NCI-H1092 (cell line): ENCODE measurements around the gene TMCO4.

ENCODE experiments used
- DNase-seq: peaks from one replicate; lab custom pipeline; 2025; lab: John Stamatoyannopoulos, UW

Gene TMCO4

DNA sequence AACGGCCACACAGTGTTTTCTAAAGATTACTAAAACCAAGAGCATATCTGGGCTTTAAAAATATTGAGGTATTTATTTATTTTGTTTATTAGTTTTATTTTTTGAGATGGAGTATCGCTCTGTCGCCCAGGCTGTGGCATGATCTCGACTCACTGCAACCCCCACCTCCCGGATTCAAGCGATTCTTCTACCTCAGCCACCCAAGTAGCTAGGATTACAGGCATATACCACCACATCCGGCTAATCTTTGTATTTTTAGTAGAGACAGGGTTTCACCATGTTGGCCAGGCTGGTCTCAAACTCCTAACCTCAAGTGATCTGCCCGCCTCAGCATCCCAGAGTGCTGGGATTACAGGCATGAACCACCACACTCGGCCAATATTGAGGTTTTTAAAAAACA is 23.9 kb downstream of the TMCO4 start:
- DNase-seq, result no peak

DNA sequence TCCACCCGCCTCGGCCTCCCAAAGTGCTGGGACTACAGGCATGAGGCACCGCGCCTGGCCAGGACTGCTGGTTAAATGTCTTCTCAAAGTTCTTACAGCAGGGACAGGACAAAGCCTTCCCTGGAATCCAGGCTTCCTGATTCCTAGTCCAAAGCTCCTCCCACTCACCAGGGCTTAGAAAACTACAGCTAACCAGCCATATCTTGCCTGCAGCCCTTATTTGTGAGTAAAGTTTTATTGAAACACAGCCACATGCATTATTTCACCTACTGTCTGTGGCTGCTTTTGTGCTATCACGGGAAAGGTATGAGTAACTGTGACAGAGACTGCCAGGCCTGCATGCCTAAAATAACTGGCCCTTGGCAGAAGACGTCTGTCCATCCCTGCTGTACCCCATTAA is 24.4 kb downstream of the TMCO4 start:
- no peak for DNase-seq

DNA sequence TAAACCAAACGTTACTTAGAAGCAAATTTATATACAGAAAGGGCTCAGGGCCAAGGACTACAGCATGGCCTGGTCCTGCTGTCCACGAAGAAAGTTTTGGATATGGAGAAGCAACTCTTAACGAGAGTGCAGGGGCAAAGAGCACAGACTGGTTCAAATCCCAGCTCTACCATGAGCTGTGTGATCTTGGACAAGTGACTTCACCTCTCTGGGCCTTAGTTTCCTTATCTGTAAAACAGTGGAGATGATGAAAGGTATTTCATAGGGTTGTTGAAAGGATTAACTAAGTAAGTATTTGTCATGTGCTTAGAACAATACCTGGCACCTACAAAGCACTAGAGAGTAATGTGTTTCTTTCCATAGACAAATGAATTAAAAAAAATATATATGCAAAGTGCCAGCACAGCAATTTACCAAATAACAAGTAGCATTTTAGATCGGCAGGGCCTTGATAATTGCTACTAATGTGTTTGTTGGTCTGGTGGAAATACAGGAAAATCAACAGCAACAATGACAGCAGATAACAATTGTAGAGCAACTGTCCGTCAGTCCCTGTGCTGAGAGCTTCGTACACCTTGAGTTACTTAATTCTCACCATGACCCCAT is 25.4 kb downstream of the TMCO4 start:
- DNase-seq, result no peak

DNA sequence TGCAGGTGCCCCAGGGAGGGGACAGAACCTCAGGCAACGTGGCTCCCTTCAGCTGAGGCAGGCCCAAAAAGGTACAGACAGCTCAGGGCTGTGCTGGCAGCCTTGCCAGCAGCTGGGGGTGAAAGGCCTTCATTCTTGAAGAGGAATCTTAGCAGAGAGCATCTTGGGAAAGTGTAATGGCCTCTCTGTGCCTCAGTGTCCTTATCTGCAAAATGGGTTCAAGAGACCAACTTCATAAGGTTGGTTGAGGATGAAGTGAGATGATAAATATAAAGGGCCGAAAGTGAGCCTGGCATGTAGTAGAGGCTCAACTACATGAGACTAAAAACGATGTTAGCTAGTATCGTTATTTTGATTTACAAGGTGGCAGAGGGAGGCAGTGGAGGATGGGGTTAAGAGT is 26.2 kb downstream of the TMCO4 start:
- no peak for DNase-seq

DNA sequence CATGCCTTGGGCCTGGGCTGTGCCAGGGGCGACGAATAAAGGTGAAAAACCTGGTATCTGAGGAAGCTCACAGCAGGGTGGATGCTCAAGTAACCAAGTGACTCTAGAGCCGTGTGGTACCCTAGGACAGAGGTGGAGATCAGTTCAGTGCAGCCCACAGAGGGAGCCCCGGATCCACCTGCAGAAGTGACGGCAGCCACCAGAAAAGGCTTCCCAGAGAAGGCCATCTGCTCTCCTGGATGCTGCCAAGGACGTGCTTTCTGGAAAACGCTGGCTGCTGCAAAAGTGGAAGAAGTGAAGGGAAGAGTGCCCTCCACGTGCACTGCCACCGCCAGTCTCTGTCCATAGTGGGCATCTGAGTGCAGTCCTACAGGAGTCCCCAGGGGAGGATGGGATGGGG is 27.7 kb downstream of the TMCO4 start:
- DNase-seq, result no peak

DNA sequence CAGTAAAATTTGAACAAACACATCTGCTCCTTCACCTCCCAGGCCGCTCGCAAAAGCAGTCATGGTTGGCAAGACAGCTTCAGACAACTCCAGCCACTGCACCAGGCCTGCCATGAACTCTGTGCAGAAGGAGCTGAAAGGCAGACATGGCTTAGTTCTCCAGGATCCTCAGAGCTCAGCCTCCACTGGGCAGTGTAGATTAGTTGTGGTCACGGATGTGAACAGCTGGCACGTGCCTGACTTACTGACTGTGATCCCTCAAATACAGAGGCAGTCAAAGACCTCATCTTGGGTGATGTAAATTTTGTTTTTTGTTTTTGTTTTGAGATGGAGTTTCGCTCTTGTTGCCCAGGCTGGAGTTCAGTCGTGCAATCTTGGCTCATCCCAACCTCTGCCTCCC is 28.4 kb downstream of the TMCO4 start:
- DNase-seq, result no peak

DNA sequence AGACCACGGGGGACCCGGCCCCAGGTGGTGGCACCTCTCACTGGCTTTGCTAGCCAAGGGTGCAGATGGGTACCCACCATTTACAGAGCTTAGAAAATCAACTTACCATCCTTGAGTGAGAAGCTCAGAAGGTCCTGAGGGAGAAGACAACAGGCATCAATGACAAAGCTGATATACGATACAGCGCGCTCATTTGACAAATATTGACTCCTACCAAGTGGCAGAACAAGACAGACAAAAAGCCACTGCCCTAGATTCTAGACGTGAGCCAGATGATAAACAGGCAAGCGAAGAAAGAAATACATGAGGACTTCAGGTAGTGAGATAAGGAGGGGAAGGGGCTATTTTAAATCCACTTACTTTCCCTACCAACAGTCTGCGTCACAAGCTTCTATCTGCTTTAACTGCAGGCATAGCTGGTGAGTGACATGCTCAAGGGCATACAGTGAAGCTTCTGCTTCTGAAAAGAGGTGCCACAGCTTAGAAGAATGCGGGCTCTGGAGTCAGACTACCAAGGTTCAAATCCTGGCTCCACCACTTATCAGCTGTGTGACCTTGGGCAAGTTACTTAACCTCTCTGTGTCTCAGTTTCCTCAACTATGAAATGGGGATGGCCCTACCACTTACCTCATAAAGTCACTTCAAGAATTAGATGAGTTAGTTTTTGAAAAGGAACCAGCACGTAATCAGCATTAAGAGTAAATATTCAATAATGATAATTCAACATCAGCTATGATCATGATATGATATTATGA is 29.1 kb downstream of the TMCO4 start:
- no peak for DNase-seq

DNA sequence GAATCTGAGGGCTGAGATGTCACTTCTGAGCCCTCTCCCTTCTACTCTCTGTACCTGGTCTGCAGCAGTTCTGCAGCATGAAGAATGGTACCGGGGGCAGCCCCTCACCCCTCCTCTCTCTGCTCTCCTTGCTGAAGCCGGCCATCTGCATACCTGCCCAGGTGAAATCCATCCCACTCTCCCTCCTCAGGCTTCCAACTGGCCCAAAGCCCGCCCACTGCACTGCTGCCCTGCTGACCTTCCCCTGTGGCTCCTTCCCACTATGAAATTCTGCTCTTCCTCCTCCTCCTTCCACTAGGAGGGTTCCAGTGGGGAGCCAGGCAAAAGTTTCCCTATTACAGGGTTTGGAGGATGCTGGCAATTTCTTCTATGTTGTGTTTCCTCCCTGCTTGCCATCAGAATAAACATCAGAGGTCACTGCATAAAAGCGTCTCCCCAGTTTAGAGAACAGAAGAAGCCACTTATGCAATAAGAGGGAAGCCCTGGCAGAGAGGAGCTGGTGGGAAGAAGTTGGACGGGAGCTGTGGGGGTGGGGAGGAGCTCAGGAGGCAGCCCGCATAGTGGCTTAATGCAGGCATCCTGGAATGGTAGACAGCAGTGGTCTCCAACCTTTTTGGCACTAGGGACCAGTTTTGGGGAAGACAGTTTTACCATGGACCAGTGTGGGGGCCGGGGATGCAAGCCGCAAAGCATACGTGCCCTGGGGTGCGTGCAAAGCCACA is 30.3 kb downstream of the TMCO4 start:
- no peak for DNase-seq

DNA sequence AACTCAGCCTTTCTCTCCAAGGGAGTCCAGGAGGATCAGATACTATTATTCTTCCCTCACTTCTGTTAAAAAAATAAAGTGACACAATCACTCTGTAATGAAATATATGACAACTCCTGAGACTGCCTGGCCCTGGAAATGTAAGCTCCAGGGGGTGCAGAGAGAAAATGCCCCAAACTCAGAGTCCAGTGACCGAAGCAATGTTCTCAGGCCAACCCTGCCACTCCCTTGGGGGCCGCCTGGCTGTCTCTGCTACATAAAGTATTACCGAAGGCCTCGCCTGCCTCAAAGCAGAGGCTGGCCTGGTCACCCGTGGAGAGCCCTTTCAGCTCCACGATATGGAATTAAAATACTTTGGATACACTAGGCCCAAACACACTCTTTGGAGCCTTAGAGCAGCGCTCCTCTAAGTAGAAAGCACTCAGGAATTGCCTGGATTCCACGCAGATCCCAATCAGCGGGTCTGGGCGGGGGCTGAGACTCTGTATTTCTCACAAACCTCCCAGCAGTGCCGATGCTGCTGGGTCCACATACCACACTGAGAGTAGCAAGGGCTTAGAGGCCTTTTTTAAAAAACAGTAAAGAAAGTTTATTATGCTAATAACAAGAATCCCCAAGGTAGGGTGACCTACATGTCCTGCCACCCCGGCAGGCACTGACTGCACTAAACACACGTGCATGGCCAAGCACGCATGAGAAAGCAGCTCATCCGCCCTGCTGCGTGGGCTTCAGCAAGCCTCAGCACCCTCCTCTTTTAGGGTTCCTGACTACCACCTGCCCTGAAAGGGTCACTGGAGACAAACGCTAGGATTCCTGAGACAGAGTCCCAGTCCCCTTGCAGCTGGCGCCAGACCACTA is 31.1 kb downstream of the TMCO4 start:
- DNase-seq, result no peak

DNA sequence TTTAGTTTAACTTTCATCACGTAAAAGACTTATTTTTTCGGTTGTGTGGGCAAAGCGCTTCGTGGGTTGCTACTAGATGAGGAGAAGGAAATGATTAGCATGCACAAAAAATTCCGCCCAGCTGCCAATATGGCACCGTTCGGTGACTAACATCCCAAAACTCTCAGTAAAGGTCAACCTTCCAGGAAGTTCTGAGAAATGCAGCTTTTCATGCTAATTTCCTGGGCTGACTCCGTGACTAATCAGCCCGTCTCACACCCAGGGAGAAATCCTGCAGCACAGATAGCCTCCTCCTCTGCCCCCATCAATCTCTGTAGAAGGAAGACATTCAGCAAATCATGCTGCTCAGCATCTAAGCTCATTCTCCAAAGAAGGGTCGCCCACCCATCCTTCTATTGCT is 34.1 kb downstream of the TMCO4 start:
- DNase-seq, result no peak

DNA sequence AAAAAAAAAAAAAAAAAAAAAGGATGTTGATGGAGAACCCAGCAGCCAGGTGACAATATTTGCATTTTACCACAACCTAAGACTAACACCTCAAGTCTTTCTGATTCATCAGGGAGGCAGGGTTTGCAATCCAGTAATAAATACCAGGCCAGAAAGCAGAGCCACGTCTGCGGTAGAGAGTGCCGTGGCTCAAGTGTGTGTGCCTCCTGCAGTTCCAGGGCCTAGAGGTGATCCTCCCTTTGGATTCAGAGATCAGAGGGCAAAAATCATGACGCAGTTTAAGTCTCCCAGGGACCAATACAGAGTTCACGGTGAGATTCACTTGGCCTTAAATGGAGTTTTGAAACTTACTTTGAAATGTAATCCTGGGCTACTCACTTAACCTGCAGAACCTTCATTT is 34.9 kb downstream of the TMCO4 start:
- DNase-seq, result no peak

DNA sequence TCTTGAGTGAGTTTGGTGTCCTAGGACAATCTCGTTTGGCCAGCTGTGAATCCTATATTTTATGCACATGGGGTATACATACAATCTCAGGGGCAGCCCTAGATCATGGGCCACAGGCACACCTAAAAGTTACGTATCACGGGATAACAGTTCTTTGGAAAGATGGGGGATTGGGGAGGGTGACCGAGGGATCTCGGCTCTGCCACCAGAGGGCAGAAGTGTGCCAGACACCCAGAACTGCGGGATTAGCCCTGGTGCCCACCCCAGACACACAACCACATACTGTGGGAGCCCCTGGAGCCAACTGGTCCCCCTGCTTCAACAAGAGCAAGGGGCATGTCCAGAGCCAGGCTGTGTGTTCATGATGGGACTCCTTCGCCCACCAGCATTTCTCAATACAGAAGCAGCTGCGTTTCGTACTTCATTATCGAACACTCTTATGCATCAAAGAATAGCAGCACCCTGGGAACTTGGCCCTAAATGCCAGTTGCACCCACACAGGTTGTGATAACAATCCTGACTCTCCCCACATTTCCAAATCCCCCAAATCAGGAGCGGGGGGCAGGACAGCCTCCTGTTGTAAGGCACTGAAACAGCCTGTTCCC is 37.4 kb downstream of the TMCO4 start:
- no peak for DNase-seq

DNA sequence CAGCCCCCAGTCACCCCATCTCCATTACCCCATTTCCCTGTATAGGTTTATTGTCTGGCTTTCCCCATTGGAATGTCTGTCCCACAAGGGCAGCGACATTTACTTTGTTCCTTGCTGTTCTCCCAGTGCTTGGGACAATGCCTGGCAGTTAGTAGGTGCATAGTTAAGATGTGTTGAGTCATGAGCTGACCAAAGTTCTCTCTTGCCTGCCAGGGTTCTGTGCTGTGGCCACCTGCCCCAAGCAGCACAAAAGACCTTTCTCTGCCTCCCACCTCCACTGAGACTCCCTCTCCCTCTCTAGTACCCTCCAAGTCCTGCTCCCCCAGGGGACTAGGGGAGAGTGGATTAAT is 40.0 kb downstream of the TMCO4 start:
- DNase-seq, result no peak

DNA sequence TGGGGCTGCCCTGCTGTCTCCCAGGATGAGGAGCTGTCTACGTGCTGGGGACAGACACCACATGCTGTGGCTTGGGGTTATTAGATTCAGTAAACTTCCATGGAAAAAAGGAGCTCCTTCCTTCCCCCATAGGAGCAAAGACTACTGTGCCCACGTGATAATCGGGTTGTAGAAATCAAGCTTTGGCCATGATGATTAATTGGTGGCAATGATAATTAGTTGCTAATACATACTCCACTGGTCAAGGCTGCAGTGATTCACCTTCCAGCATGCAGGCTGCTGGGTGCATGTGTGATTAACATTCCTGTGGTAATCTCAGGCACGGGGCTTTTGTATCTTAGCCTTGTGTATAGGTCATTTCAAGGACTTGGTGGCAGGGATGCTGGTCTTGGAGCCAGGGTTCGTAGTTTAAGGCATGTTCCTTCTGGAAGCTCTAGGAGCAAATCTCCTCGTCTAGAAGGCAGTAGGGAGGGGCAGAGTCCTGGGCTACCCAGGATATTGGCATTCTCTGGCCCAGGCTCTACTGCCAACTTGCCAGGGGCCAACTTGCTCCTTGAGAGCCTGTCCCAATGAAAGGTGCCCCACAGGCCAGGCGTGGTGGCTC is 41.4 kb downstream of the TMCO4 start:
- no peak for DNase-seq

DNA sequence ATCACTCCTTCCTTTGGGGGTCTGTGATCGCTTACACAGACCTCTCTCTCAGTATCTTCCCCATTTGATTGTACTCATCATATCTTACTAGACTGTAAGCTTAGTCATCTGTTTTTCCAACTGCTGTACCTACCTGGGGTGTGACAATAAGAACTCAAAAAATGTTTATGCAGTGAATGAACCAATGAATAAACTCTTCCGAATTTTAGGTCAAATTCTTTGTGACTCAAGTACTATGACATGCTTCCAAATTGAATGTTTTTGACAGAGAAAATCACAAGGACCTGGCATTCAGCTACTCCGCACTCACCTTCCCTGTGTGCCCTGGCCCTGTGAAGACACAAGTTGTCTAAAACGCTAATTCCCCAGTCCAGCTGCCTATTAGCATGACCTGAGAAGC is 42.1 kb downstream of the TMCO4 start:
- no peak for DNase-seq

DNA sequence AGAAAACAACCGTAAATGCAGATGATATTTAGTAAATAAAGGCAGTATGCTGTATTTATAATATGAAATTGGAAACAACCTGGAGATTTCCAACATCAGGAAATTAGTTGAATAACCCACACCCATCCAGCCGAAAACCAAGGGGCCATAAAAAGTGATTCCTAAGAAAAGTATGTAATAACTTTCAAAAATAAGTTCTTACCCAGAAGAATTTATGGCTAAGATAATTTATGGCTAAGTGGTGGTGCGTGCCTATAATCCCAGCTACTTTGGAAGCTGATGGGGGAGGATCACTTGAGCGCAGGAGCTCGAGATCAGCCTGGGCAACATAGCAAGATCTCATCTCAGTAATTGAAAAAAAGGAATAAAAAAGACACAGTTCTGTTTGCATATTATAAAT is 43.2 kb downstream of the TMCO4 start:
- no peak for DNase-seq

DNA sequence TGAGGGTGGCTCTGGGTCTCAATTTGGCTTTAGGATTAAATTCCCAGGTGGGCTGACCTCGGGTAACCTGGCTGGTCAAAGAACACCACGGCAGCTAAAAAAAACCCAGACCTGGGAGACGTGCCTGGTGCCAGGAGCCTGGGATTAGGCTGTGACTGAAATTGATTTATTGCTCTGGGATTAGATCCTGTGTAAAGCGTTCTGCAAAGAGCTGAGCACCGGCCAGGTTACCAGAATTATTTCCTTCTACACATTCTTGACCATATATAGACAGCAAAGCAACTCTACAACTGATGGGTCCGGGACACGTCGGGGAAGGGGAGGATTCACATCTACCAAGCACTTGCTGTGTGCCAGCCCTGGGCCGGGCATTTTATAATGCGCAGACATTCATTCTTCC is 45.2 kb downstream of the TMCO4 start:
- DNase-seq, result no peak

DNA sequence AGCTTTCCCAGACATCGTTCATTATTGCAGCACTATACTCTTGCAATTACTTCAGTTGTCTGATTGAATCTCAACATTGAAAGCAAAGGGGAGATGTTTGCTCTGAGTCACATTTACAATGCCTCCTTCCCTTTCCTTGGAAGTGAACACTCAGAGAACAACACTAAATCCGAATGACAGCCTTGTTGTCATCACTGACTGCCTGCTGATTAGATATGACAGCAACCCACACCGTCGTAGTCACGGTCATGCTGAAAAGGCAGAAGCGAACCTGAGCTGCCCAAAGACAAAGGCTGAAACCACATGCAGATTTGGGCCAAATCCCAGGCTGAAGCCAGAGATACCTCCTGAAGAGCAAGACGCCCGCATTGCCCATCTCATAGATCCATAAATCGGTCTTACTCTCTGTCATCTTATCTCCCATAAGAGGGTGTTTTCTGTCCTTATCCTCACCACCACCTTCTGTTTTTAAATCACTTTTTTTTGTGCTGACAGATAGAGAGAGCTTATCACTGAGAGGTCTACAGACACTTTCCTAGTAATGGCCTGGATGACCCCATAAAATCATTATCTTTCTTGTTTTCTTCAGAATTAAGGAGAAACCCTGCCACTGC is 47.5 kb downstream of the TMCO4 start:
- DNase-seq, result no peak

DNA sequence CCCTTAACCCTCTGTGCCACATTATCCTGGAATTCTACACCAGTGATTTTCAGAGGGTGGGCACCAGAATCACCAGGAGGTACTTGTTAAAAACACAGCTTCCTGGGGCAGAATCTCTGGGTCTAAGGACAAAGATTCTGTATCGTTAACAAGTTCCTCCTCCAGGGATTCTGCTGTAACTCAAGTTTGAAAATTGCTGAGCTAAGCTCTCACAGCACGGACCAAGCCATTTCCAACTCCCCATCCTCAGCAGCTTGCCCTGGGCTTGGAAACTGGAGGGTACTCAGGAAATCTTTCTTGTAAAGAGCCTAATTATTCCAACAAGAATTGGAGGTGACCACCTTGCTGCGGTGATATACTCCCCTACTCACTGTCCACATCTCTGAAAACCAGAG is 48.8 kb downstream of the TMCO4 start:
- DNase-seq, result no peak

DNA sequence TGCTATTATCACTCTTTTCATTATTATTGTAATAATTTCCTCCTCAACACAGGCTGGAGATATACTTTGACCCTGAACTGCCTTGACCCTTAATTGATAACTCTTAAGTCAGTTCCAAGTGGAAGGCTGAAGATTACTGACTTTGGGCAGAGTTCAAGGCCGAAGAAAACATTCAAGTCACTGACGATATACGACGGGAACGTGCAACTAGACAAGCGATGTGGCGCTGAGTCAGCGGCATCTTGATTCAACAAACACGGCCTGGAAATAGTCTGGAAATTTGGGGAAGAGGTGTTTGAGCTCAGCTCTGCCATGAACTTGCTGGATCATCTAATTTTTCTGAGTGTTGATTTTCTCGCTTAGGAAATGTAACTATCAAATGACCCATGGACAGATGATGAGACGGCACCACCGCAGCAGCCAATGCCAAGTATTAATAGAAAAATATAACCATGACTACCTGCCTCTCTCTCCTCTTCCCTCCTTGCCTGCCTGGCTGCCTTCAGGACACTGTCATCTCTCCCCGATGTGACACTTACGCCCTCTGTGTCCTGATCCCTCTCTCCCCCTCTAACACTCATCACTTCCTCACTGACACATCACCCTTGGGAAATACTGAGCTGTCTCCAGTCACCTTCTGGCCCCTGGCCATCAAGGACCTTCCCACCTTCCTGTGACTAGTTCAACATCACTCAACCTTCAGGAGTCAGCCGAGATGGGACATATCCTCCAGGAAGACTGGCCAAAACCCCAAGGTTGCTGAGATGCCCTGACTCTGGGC is 49.4 kb downstream of the TMCO4 start:
- no peak for DNase-seq

DNA sequence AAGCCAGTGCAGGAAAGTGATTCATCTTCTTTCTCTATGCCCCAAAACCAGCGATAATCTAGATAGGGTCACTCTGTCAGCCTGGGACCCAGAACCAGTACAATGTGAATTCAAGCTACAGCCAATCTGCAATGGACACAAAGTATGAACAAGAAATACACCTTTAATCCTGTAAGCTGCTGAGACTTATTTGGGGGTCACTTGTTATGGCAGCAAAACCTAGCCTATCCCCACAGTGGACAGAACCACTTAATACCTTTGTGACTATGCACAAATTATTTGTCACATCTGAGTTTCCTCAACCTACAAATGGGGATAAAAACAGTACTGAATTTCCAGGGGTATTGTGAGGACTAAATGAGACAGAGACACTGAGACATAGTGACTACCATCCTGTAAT is 50.0 kb downstream of the TMCO4 start:
- no peak for DNase-seq
